HG03521 (cell line): ENCODE data around the gene MARK4.
"Not testable (repeated sequence)": the region's sequence is repeated elsewhere in the genome, so short reads cannot be mapped to it uniquely, and the experiment has no call there.

Experiments
- ATAC-seq: cut with Tn5 transposase; IDR thresholded peaks from one replicate; pipeline ENCODE4 v1.9.1; 2021; ENCODE audit warnings: mild to moderate bottlenecking, moderate library complexity; ENCODE audit not compliant: unreplicated experiment

Gene MARK4

GRCh38 chr19:45334881-45335280 lies 83.8 kb downstream of the MARK4 start:
- not testable (repeated sequence) for ATAC-seq

- ATAC-seq: no peak
These were observed 85.7 kb downstream of the MARK4 start for GRCh38 chr19:45336696-45337251.

- no peak for ATAC-seq
These were observed 88.6 kb downstream of the MARK4 start for GRCh38 chr19:45339629-45340028.

GRCh38 chr19:45340232-45340898 lies 89.3 kb downstream of the MARK4 start, which contains the start of gene KLC3:
Gene KLC3 (plus strand): TSS chr19:45340750. CDS start chr19:45345542, 4,792 bp downstream.
- ATAC-seq: no peak

GRCh38 chr19:45340899-45341453 lies 89.9 kb downstream of the MARK4 start:
- no peak for ATAC-seq

GRCh38 chr19:45342911-45343310 lies 91.8 kb downstream of the MARK4 start:
- no peak for ATAC-seq

GRCh38 chr19:45344621-45345505 lies 93.8 kb downstream of the MARK4 start:
- ATAC-seq: no peak

GRCh38 chr19:45345506-45345860 lies 94.4 kb downstream of the MARK4 start:
- no peak for ATAC-seq

GRCh38 chr19:45346449-45346848 lies 95.4 kb downstream of the MARK4 start:
- ATAC-seq: no peak

GRCh38 chr19:45347570-45348366 lies 96.7 kb downstream of the MARK4 start:
- ATAC-seq: no peak

- ATAC-seq: no peak
These were observed 97.5 kb downstream of the MARK4 start for GRCh38 chr19:45348367-45349125.

GRCh38 chr19:45349126-45349415 lies 98.0 kb downstream of the MARK4 start:
- no peak for ATAC-seq

GRCh38 chr19:45349430-45349941 lies 98.4 kb downstream of the MARK4 start:
- ATAC-seq: no peak

GRCh38 chr19:45350477-45351058 lies 99.5 kb downstream of the MARK4 start:
- ATAC-seq: no peak

- ATAC-seq: no peak
These were observed 100.4 kb downstream of the MARK4 start for GRCh38 chr19:45351401-45351952.

- ATAC-seq: no peak
These were observed 101.0 kb downstream of the MARK4 start for GRCh38 chr19:45352062-45352461.

- no peak for ATAC-seq
These were observed 101.4 kb downstream of the MARK4 start for GRCh38 chr19:45352471-45352870.

- ATAC-seq: no peak
These were observed 102.1 kb downstream of the MARK4 start for GRCh38 chr19:45352914-45353796.
